Measurements from ENCODE around the gene PDZD2.
"Not testable (repeated sequence)": the region's sequence is repeated elsewhere in the genome, so short reads cannot be mapped to it uniquely, and the experiment has no call there.

Gene PDZD2

DNA sequence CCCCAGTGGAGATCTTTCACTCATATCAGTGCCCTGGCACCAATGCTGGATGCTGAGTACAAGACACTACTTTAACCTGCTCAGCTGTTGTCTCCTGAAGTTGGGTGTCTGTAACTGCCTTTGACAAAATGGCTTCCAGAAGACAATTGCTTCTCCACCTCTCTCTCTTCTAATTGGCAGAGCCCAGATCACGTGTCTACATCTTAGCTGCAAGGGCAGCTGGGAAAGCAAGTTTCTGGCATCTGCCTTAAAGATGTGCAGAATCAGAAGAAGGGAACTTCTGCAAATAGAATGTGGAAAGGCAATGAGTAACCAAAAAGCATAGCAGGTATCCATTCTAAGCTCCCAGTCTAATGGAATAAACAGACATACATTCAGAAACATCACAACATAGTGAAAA is 81.1 kb downstream of the PDZD2 start:
- no peak for DNase-seq (ENCODE audit: low spot score)
- TF ChIP-seq, protein P1, sequence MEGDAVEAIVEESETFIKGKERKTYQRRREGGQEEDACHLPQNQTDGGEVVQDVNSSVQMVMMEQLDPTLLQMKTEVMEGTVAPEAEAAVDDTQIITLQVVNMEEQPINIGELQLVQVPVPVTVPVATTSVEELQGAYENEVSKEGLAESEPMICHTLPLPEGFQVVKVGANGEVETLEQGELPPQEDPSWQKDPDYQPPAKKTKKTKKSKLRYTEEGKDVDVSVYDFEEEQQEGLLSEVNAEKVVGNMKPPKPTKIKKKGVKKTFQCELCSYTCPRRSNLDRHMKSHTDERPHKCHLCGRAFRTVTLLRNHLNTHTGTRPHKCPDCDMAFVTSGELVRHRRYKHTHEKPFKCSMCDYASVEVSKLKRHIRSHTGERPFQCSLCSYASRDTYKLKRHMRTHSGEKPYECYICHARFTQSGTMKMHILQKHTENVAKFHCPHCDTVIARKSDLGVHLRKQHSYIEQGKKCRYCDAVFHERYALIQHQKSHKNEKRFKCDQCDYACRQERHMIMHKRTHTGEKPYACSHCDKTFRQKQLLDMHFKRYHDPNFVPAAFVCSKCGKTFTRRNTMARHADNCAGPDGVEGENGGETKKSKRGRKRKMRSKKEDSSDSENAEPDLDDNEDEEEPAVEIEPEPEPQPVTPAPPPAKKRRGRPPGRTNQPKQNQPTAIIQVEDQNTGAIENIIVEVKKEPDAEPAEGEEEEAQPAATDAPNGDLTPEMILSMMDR (IDR thresholded peaks at IDR 0.05; ENCODE audit: extremely low read depth, missing control alignments) = no peak

DNA sequence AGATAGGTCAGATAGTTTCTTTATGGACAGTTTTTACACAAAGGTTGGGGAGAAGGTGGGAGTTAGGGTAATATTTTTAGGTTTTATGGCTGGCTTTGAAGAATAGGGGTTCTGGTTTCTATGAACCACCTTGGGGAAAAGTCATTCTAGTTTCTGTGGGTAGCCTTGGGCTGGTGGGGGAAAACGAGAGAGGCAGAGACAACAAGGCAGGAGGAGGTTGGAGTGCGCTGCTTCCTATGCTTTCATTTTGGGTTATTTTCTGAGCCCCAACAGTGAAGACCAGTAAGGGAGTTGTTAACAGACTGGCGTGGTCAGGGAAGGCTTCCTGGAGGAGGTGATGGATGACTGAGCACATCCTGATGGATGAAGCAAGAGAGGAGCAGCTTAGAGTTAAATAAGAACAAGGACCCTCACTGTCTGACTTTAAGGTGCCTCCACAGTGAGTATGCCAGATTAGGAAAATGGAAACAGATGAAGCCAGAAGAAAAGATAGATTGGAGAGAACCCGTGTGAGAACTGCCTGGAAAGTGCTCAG is 81.9 kb downstream of the PDZD2 start:
- TF ChIP-seq, protein P1 (IDR thresholded peaks at IDR 0.05; ENCODE audit: extremely low read depth, missing control alignments) = no peak

DNA sequence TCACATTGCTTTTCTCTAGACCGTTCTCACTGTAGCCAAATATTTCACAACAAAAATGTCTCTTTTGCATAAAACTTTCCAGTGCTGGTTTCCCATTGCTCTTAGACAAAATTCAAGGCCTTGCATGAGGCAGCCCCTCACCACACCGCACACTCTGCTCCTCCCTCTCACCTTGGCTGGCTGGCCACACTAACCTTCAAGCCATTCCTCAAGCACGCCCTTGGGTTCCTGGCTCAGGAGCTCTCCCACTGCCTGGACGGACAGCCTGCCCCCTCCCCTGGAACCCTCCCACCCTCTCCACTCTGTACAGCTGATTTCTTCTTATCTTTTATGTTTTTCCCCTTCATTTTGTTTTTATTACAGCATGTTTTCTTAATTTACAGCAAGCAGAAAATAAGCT is 83.2 kb downstream of the PDZD2 start:
- no peak for DNase-seq (ENCODE audit: low spot score)
- TF ChIP-seq, protein P1 (IDR thresholded peaks at IDR 0.05; ENCODE audit: extremely low read depth, missing control alignments) = no peak

More for the DNA sequence above, 81.9 kb downstream of the PDZD2 start:
- DNase-seq (ENCODE audit: low spot score) = no peak

DNA sequence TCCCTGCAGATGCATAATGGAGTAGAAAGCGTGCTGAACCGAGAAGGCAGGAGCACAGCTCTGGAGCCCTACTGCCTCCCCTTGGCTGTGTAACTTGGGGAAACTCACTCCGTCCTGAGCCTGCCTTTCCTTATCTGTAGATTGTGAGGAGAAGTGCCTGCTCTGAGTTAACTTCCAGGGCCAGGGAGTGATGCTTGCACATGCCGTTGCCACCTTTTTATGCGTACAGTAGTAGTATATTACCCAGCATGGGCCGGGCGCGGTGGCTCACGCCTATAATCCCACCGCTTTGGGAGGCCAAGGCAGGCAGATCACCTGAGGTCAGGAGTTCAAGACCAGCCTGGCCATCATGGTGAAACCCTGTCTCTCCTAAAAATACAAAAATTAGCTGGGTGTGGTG is 87.1 kb downstream of the PDZD2 start:
- no peak for DNase-seq (ENCODE audit: low spot score)
- TF ChIP-seq, protein P1 (IDR thresholded peaks at IDR 0.05; ENCODE audit: extremely low read depth, missing control alignments) = no peak

DNA sequence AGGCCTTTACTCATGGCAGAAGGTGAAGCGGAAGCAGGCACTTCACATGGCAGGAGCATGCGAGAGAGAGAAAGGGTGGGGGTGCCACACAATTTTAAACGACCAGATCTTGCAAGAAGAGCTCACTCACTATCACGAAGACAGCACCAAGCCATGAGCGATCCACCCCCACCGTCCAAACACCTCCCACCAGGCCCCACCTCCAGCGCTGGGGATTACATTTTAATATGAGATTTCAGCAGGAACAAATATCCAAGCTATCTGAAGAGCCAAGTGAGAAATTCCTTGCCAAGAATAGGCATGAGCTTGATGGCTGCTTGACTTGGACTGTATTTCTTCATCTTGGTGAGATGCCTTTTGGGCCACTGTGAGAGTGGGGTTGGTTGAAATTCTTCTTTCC is 88.0 kb downstream of the PDZD2 start:
- TF ChIP-seq, protein P1 (IDR thresholded peaks at IDR 0.05; ENCODE audit: extremely low read depth, missing control alignments) = no peak
- no peak for DNase-seq (ENCODE audit: low spot score)

DNA sequence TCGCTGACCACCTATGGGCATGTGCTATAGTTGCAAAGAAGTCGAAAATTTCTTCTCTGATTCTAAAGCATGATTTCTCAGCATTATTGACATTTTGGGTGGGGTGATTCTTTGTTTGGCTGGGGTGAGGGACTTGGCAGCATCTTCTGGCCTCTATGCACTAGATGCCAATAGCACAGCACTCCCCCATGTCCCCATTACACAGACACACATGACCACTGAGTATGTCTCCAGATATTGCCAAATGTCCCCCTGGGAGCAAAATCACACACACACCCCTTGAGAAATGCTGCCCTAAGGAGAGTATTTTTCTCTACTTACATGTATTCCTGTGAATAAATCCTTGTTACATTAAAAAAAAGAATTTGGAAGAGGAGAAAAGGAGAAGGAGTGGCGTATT is 89.1 kb downstream of the PDZD2 start:
- TF ChIP-seq, protein P1 (IDR thresholded peaks at IDR 0.05; ENCODE audit: extremely low read depth, missing control alignments) = no peak
- no peak for DNase-seq (ENCODE audit: low spot score)

DNA sequence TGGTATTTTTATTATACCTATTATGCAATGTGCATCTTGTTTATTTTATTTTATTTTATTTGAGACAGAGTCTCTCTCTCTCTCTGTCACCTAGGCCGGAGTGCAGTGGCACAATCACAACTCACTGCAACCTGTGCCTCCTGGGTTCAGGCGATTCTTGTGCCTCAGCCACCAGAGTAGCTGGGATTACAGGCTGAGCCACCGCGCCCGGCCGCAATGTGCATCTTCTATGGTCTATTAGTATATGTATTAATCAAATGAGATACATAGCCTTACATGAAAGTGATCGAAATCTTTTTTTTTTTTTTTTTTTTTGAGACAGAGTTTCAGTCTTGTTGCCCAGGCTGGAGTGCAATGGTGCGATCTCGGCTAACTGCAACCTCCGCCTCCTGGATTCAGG is 89.9 kb downstream of the PDZD2 start:
- not testable (repeated sequence) for DNase-seq (ENCODE audit: low spot score)

DNA sequence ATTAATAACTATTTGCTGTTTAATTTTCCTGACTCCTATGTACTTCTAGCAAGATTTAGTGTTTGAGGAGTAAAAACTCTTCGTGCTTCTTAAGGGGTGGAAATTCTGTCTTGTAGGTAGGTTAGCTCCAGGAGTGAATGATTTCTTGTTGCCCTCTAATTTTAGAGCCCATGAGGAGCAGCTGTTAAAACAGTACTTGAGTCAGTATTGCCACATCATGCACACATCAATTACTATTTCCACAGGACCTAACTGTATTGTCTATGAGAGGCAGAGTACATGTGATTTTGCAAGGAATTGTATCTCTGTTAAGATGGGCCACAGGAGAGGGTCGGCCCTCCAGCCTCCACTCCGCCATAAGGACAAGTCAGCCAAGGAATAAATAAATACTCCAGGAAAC is 91.2 kb downstream of the PDZD2 start:
- TF ChIP-seq, protein P1 (IDR thresholded peaks at IDR 0.05; ENCODE audit: extremely low read depth, missing control alignments) = no peak
- no peak for DNase-seq (ENCODE audit: low spot score)
